SK-N-MC (cell line): Measurements from ENCODE around the gene MRPS6.

ENCODE experiments used
- DNase-seq: peaks from one replicate; pipeline ENCODE4 v3.0.0-alpha.2; 2011; ENCODE audit warnings: low read depth, low spot score
- H3K27ac ChIP-seq: fragments of 200-600 bp; sonication (generic); 2 replicates; pipeline ENCODE4 v1.5.1; 2016; ENCODE audit warnings: mixed run types
- H3K36me3 ChIP-seq: fragments of 200-600 bp; sonication (generic); 2 replicates; pipeline ENCODE4 v1.6.1; 2017; ENCODE audit warnings: antibody characterized with exemption, low read length, mixed read lengths; ENCODE audit not compliant: insufficient read depth
- H3K4me3 ChIP-seq: fragments of 200-600 bp; sonication (generic); 2 replicates; pipeline ENCODE4 v1.5.1; 2016
- H3K9ac ChIP-seq: fragments of 200-600 bp; sonication (generic); 2 replicates; pipeline ENCODE4 v1.8.0; 2017; ENCODE audit warnings: mixed run types, mixed read lengths; ENCODE audit not compliant: insufficient read length
- H3K9me3 ChIP-seq: fragments of 200-600 bp; sonication (generic); 2 replicates; pipeline ENCODE4 v1.6.1; 2017; ENCODE audit warnings: low read depth, mild to moderate bottlenecking, antibody characterized with exemption, low read length, moderate library complexity, mixed read lengths
- EZH2 ChIP-seq: fragments of 200-600 bp; sonication (generic); IDR thresholded peaks from one replicate; pipeline ENCODE4 v1.6.1; 2017; ENCODE audit warnings: antibody characterized with exemption
- FOXP2 ChIP-seq: optimal IDR thresholded peaks from 2 replicates; pipeline ENCODE3; 2011; ENCODE audit warnings: mild to moderate bottlenecking, moderate library complexity; ENCODE audit not compliant: insufficient read depth; ENCODE audit errors: extremely low read length, control extremely low read depth
- POLR2AphosphoS5 ChIP-seq: IDR thresholded peaks from 2 replicates; pipeline ENCODE4 v1.6.1; 2012; ENCODE audit warnings: mild to moderate bottlenecking, low read depth, low read length, borderline replicate concordance

Gene MRPS6

GRCh38 chr21:34054259-34054658, 19.1 kb upstream of the MRPS6 start:
- no peaks in the 10 kb centered on the region for H3K9me3 ChIP-seq
- no peak for DNase-seq
- H3K36me3 ChIP-seq = no peaks in the 10 kb centered on the region
- TF ChIP-seq POLR2AphosphoS5 (no peak), FOXP2 (no peak)
- no peak overlapping the region for H3K9ac ChIP-seq
- H3K27ac ChIP-seq = no peak overlapping the region
- no peak overlapping the region for H3K4me3 ChIP-seq

- DNase-seq = no peak
- TF ChIP-seq FOXP2 = no peak
- no peak for TF ChIP-seq POLR2AphosphoS5
- no peak for TF ChIP-seq EZH2
These were observed 17.8 kb upstream of the MRPS6 start for GRCh38 chr21:34055615-34056014.

GRCh38 chr21:34061983-34062382, 11.4 kb upstream of the MRPS6 start:
- H3K4me3 ChIP-seq = no peak overlapping the region
- no peaks in the 10 kb centered on the region for H3K36me3 ChIP-seq
- no peak overlapping the region for H3K27ac ChIP-seq
- no peak for DNase-seq
- no peaks in the 10 kb centered on the region for H3K9me3 ChIP-seq
- TF ChIP-seq FOXP2 = no peak
- TF ChIP-seq EZH2 = no peak
- TF ChIP-seq POLR2AphosphoS5 = no peak
- no peak overlapping the region for H3K9ac ChIP-seq

More at GRCh38 chr21:34055615-34056014, 17.8 kb upstream of the MRPS6 start:
- Histone ChIP-seq H3K27ac (no peak overlapping the region), H3K4me3 (no peak overlapping the region), H3K9me3 (no peaks in the 10 kb centered on the region), H3K36me3 (no peaks in the 10 kb centered on the region), H3K9ac (no peak overlapping the region)

GRCh38 chr21:34065027-34065426, 8.4 kb upstream of the MRPS6 start:
- Histone ChIP-seq H3K9me3 (no peaks in the 10 kb centered on the region), H3K4me3 (no peak overlapping the region), H3K9ac (no peak overlapping the region), H3K36me3 (no peaks in the 10 kb centered on the region), H3K27ac (no peak overlapping the region)
- no peak for DNase-seq
- no peak for TF ChIP-seq EZH2
- TF ChIP-seq FOXP2 = no peak
- TF ChIP-seq POLR2AphosphoS5 = no peak

- H3K27ac ChIP-seq = no peak overlapping the region
- no peaks in the 10 kb centered on the region for H3K9me3 ChIP-seq
- DNase-seq = no peak
- TF ChIP-seq EZH2 (no peak), POLR2AphosphoS5 (no peak), FOXP2 (no peak)
- H3K9ac ChIP-seq = no peak overlapping the region
- no peaks in the 10 kb centered on the region; the same call in 1 of the 2 replicates for H3K36me3 ChIP-seq
- no peak overlapping the region for H3K4me3 ChIP-seq
These were observed 1.7 kb upstream of the MRPS6 start for GRCh38 chr21:34071683-34072082.

- DNase-seq = no peak
- H3K9me3 ChIP-seq = no peaks in the 10 kb centered on the region
- H3K36me3 ChIP-seq = no peaks in the 10 kb centered on the region; the same call in 1 of the 2 replicates
- H3K27ac ChIP-seq = no peak overlapping the region
- TF ChIP-seq POLR2AphosphoS5 (no peak), FOXP2 (no peak), EZH2 (no peak)
- peak overlapping the region; percentile 72 for H3K4me3 ChIP-seq
- peak overlapping the region; percentile 12 for H3K9ac ChIP-seq
These were observed 990 bp upstream of the MRPS6 start for GRCh38 chr21:34072145-34073031.

- Histone ChIP-seq H3K36me3 (peaks cover 10% of the 10 kb centered on the region; the same call in 1 of the 2 replicates), H3K9me3 (no peaks in the 10 kb centered on the region), H3K9ac (peak overlapping the region; percentile 78), H3K4me3 (peak overlapping the region; percentile 92), H3K27ac (no peak overlapping the region)
- DNase-seq = no peak
- TF ChIP-seq POLR2AphosphoS5 = no peak
- TF ChIP-seq FOXP2 = no peak
- TF ChIP-seq EZH2 = no peak
These were observed 438 bp downstream of the MRPS6 start for GRCh38 chr21:34073749-34074282.

GRCh38 chr21:34074283-34075090, 1.1 kb downstream of the MRPS6 start:
- Histone ChIP-seq H3K36me3 (peaks cover 11% of the 10 kb centered on the region; the same call in 1 of the 2 replicates), H3K4me3 (peak overlapping the region; percentile 85), H3K9ac (peak overlapping the region; percentile 76), H3K9me3 (no peaks in the 10 kb centered on the region), H3K27ac (no peak overlapping the region)
- DNase-seq = no peak
- no peak for TF ChIP-seq FOXP2
- TF ChIP-seq POLR2AphosphoS5 = no peak
- TF ChIP-seq EZH2 = no peak
